Colonic mucosa (tissue), 4 donors: ENCODE data around the gene PRELP. TPM values are rescaled to one million over a fixed set of nuclear protein-coding genes. Genes with fewer than 3 reads are reported as not detected.

Experiments used
- DNase-seq: peaks from one replicate; pipeline ENCODE4 v3.0.0-alpha.2; 2020
- H3K27ac ChIP-seq: fragments of 200-600 bp; one replicate; pipeline ENCODE4 v1.8.0; 2021
- H3K27me3 ChIP-seq: fragments of 200-600 bp; one replicate; pipeline ENCODE4 v1.8.0; 2021
- H3K36me3 ChIP-seq: fragments of 200-600 bp; one replicate; pipeline ENCODE4 v1.8.0; 2021
- H3K4me1 ChIP-seq: fragments of 200-600 bp; one replicate; pipeline ENCODE4 v1.8.0; 2021; ENCODE audit warnings: mild to moderate bottlenecking
- H3K4me3 ChIP-seq: fragments of 200-600 bp; one replicate; pipeline ENCODE4 v1.8.0; 2021
- H3K9ac ChIP-seq, 2 donors: one replicate each; pipeline ENCODE4 v1.7.0; 2013; ENCODE audit warnings: control low read depth in 2 of 2, low read depth in 2 of 2, low read length in 2 of 2
- H3K9me3 ChIP-seq: fragments of 200-600 bp; one replicate; pipeline ENCODE4 v1.8.0; 2021
- intact Hi-C: fragments of 100-400 bp; cut with DNase I; formaldehyde crosslinking; loops from one replicate; pipeline ENCODE4 v1.14.1; 2022
- total RNA-seq, 2 donors: library from RNA; stranded (reverse); fragmentation: NEBNext Ultra II Directional in 1 of 2; extraction: Animal tissue kit (Norgen Biotek cat#: 25700) in 1 of 2; gene quantifications; one replicate each; pipeline ENCODE4 v1.2.1, GENCODE V29; 2021
- TF ChIP-seq, protein P1 (sequence below): fragments of 200-600 bp; IDR thresholded peaks from one replicate; pipeline ENCODE4 v1.8.0; 2022; ENCODE audit warnings: antibody characterized with exemption, mild to moderate bottlenecking
- donor health status: healthy.
- donor health status: DM: no; HTN: no; CAD: no.
- donor health status: DM: no; HTN: no; CAD: no.

The PRELP gene
- total RNA-seq, 2 donors from 2014 or later, result 2.4 to 9.3 TPM

GRCh38 chr1:203470240-203470639 lies 5.4 kb upstream of the PRELP start:
- Histone ChIP-seq H3K4me1 (no peaks in the 10 kb centered on the region), H3K9me3 (no peaks in the 10 kb centered on the region), H3K27me3 (no peaks in the 10 kb centered on the region), H3K9ac (no peak overlapping the region), H3K4me3 (no peak overlapping the region), H3K27ac (no peak overlapping the region), H3K36me3 (no peaks in the 10 kb centered on the region)
- intact Hi-C loops, result no loop called here
- no peak for DNase-seq
- TF ChIP-seq, protein P1, sequence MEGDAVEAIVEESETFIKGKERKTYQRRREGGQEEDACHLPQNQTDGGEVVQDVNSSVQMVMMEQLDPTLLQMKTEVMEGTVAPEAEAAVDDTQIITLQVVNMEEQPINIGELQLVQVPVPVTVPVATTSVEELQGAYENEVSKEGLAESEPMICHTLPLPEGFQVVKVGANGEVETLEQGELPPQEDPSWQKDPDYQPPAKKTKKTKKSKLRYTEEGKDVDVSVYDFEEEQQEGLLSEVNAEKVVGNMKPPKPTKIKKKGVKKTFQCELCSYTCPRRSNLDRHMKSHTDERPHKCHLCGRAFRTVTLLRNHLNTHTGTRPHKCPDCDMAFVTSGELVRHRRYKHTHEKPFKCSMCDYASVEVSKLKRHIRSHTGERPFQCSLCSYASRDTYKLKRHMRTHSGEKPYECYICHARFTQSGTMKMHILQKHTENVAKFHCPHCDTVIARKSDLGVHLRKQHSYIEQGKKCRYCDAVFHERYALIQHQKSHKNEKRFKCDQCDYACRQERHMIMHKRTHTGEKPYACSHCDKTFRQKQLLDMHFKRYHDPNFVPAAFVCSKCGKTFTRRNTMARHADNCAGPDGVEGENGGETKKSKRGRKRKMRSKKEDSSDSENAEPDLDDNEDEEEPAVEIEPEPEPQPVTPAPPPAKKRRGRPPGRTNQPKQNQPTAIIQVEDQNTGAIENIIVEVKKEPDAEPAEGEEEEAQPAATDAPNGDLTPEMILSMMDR, result no peak

DNA sequence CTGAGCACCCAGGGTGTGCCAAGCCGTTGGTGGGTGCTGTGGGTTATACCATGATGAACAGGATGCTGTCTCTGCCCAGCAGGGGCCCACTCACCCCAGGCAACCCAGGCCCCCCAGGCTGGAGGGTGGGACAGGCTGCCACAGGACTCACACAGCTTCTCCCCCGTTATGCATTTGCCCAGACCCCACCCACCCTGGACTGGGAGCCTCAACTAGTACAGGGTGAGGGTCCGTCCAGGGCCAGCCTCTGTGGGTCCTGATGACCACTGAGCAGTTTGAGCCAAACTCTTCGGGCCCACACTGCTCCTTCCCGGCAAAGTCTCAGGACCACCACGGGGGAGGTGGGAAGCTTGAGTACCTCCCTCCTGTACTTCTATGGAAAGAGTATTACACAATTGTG lies 3.8 kb upstream of the PRELP start:
- Histone ChIP-seq H3K9me3 (no peaks in the 10 kb centered on the region), H3K4me1 (no peaks in the 10 kb centered on the region), H3K27me3 (no peaks in the 10 kb centered on the region), H3K9ac (no peak overlapping the region), H3K36me3 (no peaks in the 10 kb centered on the region), H3K4me3 (no peak overlapping the region), H3K27ac (no peak overlapping the region)
- TF ChIP-seq, protein P1, result no peak
- DNase-seq, result no peak
- intact Hi-C loops, result no loop called here

DNA sequence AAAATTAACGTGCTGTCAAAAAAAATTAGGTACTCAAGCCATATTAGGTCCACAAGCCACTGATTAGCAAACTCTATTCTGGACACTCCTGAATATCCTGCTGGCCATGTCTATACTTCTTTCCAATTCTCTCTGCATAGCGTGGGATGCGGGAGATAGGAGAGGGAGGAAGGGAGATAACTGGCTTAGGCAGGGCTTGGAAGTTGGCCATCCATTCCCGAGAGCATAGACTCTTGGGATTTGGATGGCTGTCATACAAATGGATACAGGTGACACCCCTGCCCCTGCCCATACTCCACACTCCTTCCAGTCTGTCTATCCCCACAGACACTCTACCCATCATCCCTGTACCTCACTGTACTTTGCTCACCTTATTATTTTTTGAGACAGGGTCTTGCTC lies 2.3 kb upstream of the PRELP start:
- no peaks in the 10 kb centered on the region for H3K9me3 ChIP-seq
- no peak overlapping the region for H3K4me3 ChIP-seq
- intact Hi-C loops, result no loop called here
- no peaks in the 10 kb centered on the region for H3K36me3 ChIP-seq
- DNase-seq, result no peak
- TF ChIP-seq, protein P1, result no peak
- H3K4me1 ChIP-seq, result no peaks in the 10 kb centered on the region
- no peaks in the 10 kb centered on the region for H3K27me3 ChIP-seq
- H3K9ac ChIP-seq, result no peak overlapping the region
- H3K27ac ChIP-seq, result no peak overlapping the region

GRCh38 chr1:203473781-203474305 lies 1.8 kb upstream of the PRELP start:
- no peaks in the 10 kb centered on the region for H3K27me3 ChIP-seq
- H3K4me1 ChIP-seq, result no peaks in the 10 kb centered on the region
- no peak overlapping the region for H3K27ac ChIP-seq
- no peak overlapping the region for H3K9ac ChIP-seq
- TF ChIP-seq, protein P1, result no peak
- no peak overlapping the region for H3K4me3 ChIP-seq
- no peaks in the 10 kb centered on the region for H3K9me3 ChIP-seq
- DNase-seq, result no peak
- no peaks in the 10 kb centered on the region for H3K36me3 ChIP-seq
- intact Hi-C loops, result no loop called here

GRCh38 chr1:203476216-203476814 lies 709 bp downstream of the PRELP start:
- TF ChIP-seq, protein P1, result no peak
- Histone ChIP-seq H3K27ac (no peak overlapping the region), H3K9ac (peak overlapping the region in 1 of 2 donors; percentile 13), H3K4me3 (no peak overlapping the region), H3K27me3 (no peaks in the 10 kb centered on the region), H3K4me1 (peaks cover 5% of the 10 kb centered on the region), H3K9me3 (no peaks in the 10 kb centered on the region), H3K36me3 (no peaks in the 10 kb centered on the region)
- DNase-seq, result no peak
- intact Hi-C loops, result no loop called here
